WERI-Rb-1 (cell line): ENCODE results near the gene CENPC.

ENCODE experiments used
- DNase-seq: peaks from one replicate; pipeline ENCODE4 v3.0.0-alpha.2; 2020
- H3K27ac ChIP-seq: fragments of 250-450 bp; sonication (Bioruptor Pico); 2 replicates; pipeline ENCODE4 v1.5.1; 2020; ENCODE audit warnings: mild to moderate bottlenecking, moderate library complexity
- H3K27me3 ChIP-seq: fragments of 250-450 bp; sonication (Bioruptor Pico); 2 replicates; pipeline ENCODE4 v1.5.1; 2021; ENCODE audit warnings: mild to moderate bottlenecking, low read depth, moderate library complexity; ENCODE audit not compliant: insufficient read depth, severe bottlenecking
- H3K36me3 ChIP-seq: fragments of 250-450 bp; sonication (Bioruptor Pico); 2 replicates; pipeline ENCODE4 v1.5.1; 2020; ENCODE audit warnings: mild to moderate bottlenecking, moderate library complexity
- H3K4me3 ChIP-seq: 2 replicates; pipeline ENCODE4 v1.5.1; 2011; ENCODE audit warnings: low read depth, mild to moderate bottlenecking, control low read depth, low read length
- H3K9me3 ChIP-seq: fragments of 250-450 bp; sonication (Bioruptor Pico); 2 replicates; pipeline ENCODE4 v1.5.1; 2021; ENCODE audit warnings: mild to moderate bottlenecking, moderate library complexity; ENCODE audit not compliant: severe bottlenecking
- CTCF ChIP-seq: IDR thresholded peaks from 2 replicates; pipeline ENCODE4 v1.5.1; 2011; ENCODE audit warnings: low read depth, mild to moderate bottlenecking, control low read depth, inconsistent platforms, low read length

CENPC gene

GRCh38 chr4:67545199-67546003, at the start of gene CENPC:
TSS of gene CENPC (minus strand) at chr4:67545503. CDS start at chr4:67545355, 148 bp downstream.
- Histone ChIP-seq H3K36me3 (peaks cover 33% of the 10 kb centered on the region), H3K27me3 (no peaks in the 10 kb centered on the region), H3K27ac (peak within 1 kb of the TSS; percentile 90), H3K4me3 (peak within 1 kb of the TSS; percentile 86), H3K9me3 (no peaks in the 10 kb centered on the region)
- TF ChIP-seq CTCF = no peak
- DNase-seq = peak; percentile 98

- H3K27me3 ChIP-seq = no peaks in the 10 kb centered on the region
- no peaks in the 10 kb centered on the region for H3K9me3 ChIP-seq
- H3K27ac ChIP-seq = no peak overlapping the region
- no peaks in the 10 kb centered on the region for H3K36me3 ChIP-seq
- H3K4me3 ChIP-seq = no peak overlapping the region
- no peak for DNase-seq
- no peak for TF ChIP-seq CTCF
Measured at GRCh38 chr4:67593741-67594175, 48.5 kb upstream of the CENPC start.

- Histone ChIP-seq H3K36me3 (no peaks in the 10 kb centered on the region), H3K9me3 (no peaks in the 10 kb centered on the region), H3K4me3 (no peak overlapping the region), H3K27me3 (no peaks in the 10 kb centered on the region), H3K27ac (no peak overlapping the region)
- no peak for DNase-seq
- TF ChIP-seq CTCF = no peak
Measured at GRCh38 chr4:67587156-67587555, 41.9 kb upstream of the CENPC start.

GRCh38 chr4:67584496-67584895, 39.2 kb upstream of the CENPC start:
- TF ChIP-seq CTCF = no peak
- no peaks in the 10 kb centered on the region for H3K36me3 ChIP-seq
- DNase-seq = no peak
- H3K27me3 ChIP-seq = no peaks in the 10 kb centered on the region
- no peaks in the 10 kb centered on the region for H3K9me3 ChIP-seq
- no peak overlapping the region for H3K4me3 ChIP-seq
- no peak overlapping the region for H3K27ac ChIP-seq

- Histone ChIP-seq H3K36me3 (no peaks in the 10 kb centered on the region), H3K4me3 (no peak overlapping the region), H3K27me3 (no peaks in the 10 kb centered on the region), H3K9me3 (no peaks in the 10 kb centered on the region), H3K27ac (no peak overlapping the region)
- no peak for TF ChIP-seq CTCF
- DNase-seq = no peak
Measured at GRCh38 chr4:67581913-67582312, 36.6 kb upstream of the CENPC start.
